Ovary (tissue), 3 donors: Measurements from ENCODE around the gene HS6ST3.

ENCODE experiments used
- POLR2A ChIP-seq: fragments of 450-650 bp; IDR thresholded peaks from one replicate; pipeline ENCODE4 v1.6.1; 2017; ENCODE audit warnings: antibody characterized with exemption, mild to moderate bottlenecking, moderate library complexity
- TF ChIP-seq, protein P1 (sequence below), 3 donors: fragments of 450-650 bp in 2 of 3; fragments of 200-600 bp in 1 of 3; IDR thresholded peaks; one replicate each; pipeline versions ENCODE4 v1.5.1 to v1.8.0; 2016 to 2022; ENCODE audit warnings: antibody characterized with exemption in 3 of 3, mild to moderate bottlenecking in 1 of 3
- donor health status: DM: no; HTN: no; CAD: no.

DNA sequence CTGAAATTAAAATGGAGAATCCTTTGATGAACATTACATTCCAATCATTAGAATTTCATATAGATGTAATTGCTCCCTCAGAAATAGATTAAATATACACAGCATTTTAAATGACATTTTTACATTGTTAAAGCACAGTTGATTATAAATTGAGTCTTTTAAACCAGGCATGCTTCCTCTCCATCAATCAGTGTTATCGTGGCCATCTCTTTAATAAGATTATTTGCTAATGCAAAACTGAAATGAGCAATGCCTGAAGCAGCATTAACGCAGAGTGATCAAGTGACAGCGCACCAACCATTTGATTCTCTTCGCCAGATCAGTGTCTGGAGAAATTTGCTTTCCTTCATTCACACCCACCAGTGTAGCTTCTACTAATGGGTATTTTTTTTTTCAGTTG, 644.6 kb downstream of the HS6ST3 start:
- TF ChIP-seq, protein P1, sequence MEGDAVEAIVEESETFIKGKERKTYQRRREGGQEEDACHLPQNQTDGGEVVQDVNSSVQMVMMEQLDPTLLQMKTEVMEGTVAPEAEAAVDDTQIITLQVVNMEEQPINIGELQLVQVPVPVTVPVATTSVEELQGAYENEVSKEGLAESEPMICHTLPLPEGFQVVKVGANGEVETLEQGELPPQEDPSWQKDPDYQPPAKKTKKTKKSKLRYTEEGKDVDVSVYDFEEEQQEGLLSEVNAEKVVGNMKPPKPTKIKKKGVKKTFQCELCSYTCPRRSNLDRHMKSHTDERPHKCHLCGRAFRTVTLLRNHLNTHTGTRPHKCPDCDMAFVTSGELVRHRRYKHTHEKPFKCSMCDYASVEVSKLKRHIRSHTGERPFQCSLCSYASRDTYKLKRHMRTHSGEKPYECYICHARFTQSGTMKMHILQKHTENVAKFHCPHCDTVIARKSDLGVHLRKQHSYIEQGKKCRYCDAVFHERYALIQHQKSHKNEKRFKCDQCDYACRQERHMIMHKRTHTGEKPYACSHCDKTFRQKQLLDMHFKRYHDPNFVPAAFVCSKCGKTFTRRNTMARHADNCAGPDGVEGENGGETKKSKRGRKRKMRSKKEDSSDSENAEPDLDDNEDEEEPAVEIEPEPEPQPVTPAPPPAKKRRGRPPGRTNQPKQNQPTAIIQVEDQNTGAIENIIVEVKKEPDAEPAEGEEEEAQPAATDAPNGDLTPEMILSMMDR (IDR thresholded peaks at IDR 0.05) = no peak
- no peak for TF ChIP-seq POLR2A
